ENCODE results near the gene TIPRL.

TIPRL gene

GRCh38 chr1:168245042-168245441, 66.3 kb downstream of the TIPRL start:
- H3K4me3 ChIP-seq (ENCODE audit: low read length), result no peak overlapping the region
- H3K4me2 ChIP-seq (ENCODE audit: low read length), result no peak overlapping the region
- no peak overlapping the region for H3K27ac ChIP-seq (ENCODE audit: low read depth, low read length)
- H3K9me3 ChIP-seq (ENCODE audit: control insufficient read depth, insufficient read depth, low read length), result no peaks in the 10 kb centered on the region
- peaks cover 75% of the 10 kb centered on the region for H3K36me3 ChIP-seq (ENCODE audit: control insufficient read depth, low read length)
- H3F3A ChIP-seq (ENCODE audit: control insufficient read depth, insufficient read depth), result no peaks in the 10 kb centered on the region
- no peaks in the 10 kb centered on the region for H3K4me1 ChIP-seq (ENCODE audit: control insufficient read depth, low read length)
- TF ChIP-seq CTCF (IDR thresholded peaks at IDR 0.05; ENCODE audit: low read depth, low read length, poor library complexity, severe bottlenecking), result no peak
- TF ChIP-seq EZH2phosphoT487 (IDR thresholded peaks at IDR 0.05; ENCODE audit: borderline replicate concordance, low read length), result no peak
- H3K27me3 ChIP-seq (ENCODE audit: control insufficient read depth, low read length), result no peaks in the 10 kb centered on the region
- no peaks in the 10 kb centered on the region for H3K9me2 ChIP-seq (replicated peaks; ENCODE audit: control insufficient read depth, low read length)
- H3K79me2 ChIP-seq (ENCODE audit: control insufficient read depth, low read length), result peaks cover 41% of the 10 kb centered on the region
- no peaks in the 10 kb centered on the region for H4K20me1 ChIP-seq (ENCODE audit: control insufficient read depth, insufficient read depth, low read depth, low read length)

GRCh38 chr1:168246506-168246905, 67.7 kb downstream of the TIPRL start:
- H3K36me3 ChIP-seq (ENCODE audit: control insufficient read depth, low read length), result peaks cover 74% of the 10 kb centered on the region
- H3K4me2 ChIP-seq (ENCODE audit: low read length), result no peak overlapping the region
- H3K79me2 ChIP-seq (ENCODE audit: control insufficient read depth, low read length), result peaks cover 48% of the 10 kb centered on the region
- H3K27me3 ChIP-seq (ENCODE audit: control insufficient read depth, low read length), result no peaks in the 10 kb centered on the region
- H3K4me1 ChIP-seq (ENCODE audit: control insufficient read depth, low read length), result no peaks in the 10 kb centered on the region
- no peaks in the 10 kb centered on the region for H3F3A ChIP-seq (ENCODE audit: control insufficient read depth, insufficient read depth)
- H3K9me2 ChIP-seq (replicated peaks; ENCODE audit: control insufficient read depth, low read length), result no peaks in the 10 kb centered on the region
- H3K9me3 ChIP-seq (ENCODE audit: control insufficient read depth, insufficient read depth, low read length), result no peaks in the 10 kb centered on the region
- H3K27ac ChIP-seq (ENCODE audit: low read depth, low read length), result no peak overlapping the region
- TF ChIP-seq EZH2phosphoT487 (IDR thresholded peaks at IDR 0.05; ENCODE audit: borderline replicate concordance, low read length), result no peak
- no peak for TF ChIP-seq CTCF (IDR thresholded peaks at IDR 0.05; ENCODE audit: low read depth, low read length, poor library complexity, severe bottlenecking)
- no peaks in the 10 kb centered on the region for H4K20me1 ChIP-seq (ENCODE audit: control insufficient read depth, insufficient read depth, low read depth, low read length)
- no peak overlapping the region for H3K4me3 ChIP-seq (ENCODE audit: low read length)
